ENCODE measurements around the gene PITPNC1.

- TF ChIP-seq CTCF (IDR thresholded peaks at IDR 0.05) (peak; percentile 28; the same call in 1 of the 2 replicates), POLR2AphosphoS5 (IDR thresholded peaks at IDR 0.05; ENCODE audit: low read depth, low read length) (no peak), TEAD4 (IDR thresholded peaks at IDR 0.05; ENCODE audit: borderline replicate concordance, insufficient read depth) (no peak), PBX3 (IDR thresholded peaks at IDR 0.05) (no peak), REST (IDR thresholded peaks at IDR 0.05; ENCODE audit: low read depth, low read length) (no peak), USF1 (IDR thresholded peaks at IDR 0.05; ENCODE audit: borderline replicate concordance, low read depth) (no peak), RFX5 (IDR thresholded peaks at IDR 0.05; ENCODE audit: low read length) (no peak), RAD21 (IDR thresholded peaks at IDR 0.05; ENCODE audit: low read length) (no peak), EZH2phosphoT487 (IDR thresholded peaks at IDR 0.05; ENCODE audit: borderline replicate concordance, low read depth) (no peak)
Measured at GRCh38 chr17:67517325-67517724, 140.2 kb downstream of the PITPNC1 start.
